HepG2 (cell line): Measurements from ENCODE around the gene PIM1. TPM values are rescaled to one million over a fixed set of nuclear protein-coding genes. Genes with fewer than 3 reads are reported as not detected.

Experiments used
- ATAD3A ChIP-seq: sonication (generic); formaldehyde crosslinking; IDR thresholded peaks from 2 replicates; pipeline ENCODE4 v1.4.0; 2020; ENCODE audit warnings: missing genetic modification reagents
- EZH2 ChIP-seq: conservative IDR thresholded peaks from 2 replicates; pipeline ENCODE4 v1.6.1; 2012; ENCODE audit warnings: mild to moderate bottlenecking, low read depth, low read length, moderate library complexity
- GATAD2A ChIP-seq: IDR thresholded peaks from 2 replicates; pipeline ENCODE4 v1.6.1; 2016
- MAZ ChIP-seq, 2 experiments: sonication (generic) in 1 of 2; formaldehyde crosslinking in 1 of 2; IDR thresholded peaks; 2 replicates each; pipeline versions ENCODE4 v1.5.0 to v1.6.1; 2012 to 2020; ENCODE audit warnings: low read depth in 2 of 2, mild to moderate bottlenecking in 2 of 2, borderline replicate concordance in 1 of 2, improper control_type of control experiment in 1 of 2, low read length in 1 of 2, missing genetic modification reagents in 1 of 2, moderate library complexity in 1 of 2
- MLLT10 ChIP-seq: sonication (generic); formaldehyde crosslinking; IDR thresholded peaks from 2 replicates; pipeline ENCODE4 v1.4.0; 2020; ENCODE audit warnings: missing genetic modification reagents
- NFIC ChIP-seq: IDR thresholded peaks from 2 replicates; pipeline ENCODE4 v1.6.1; 2012; ENCODE audit warnings: mild to moderate bottlenecking, low read length, inconsistent platforms
- NFYB ChIP-seq: sonication (generic); formaldehyde crosslinking; IDR thresholded peaks from 2 replicates; pipeline ENCODE4 v1.4.0; 2020; ENCODE audit warnings: missing genetic modification reagents
- POLR2G ChIP-seq: fragments of 200-400 bp; formaldehyde crosslinking; IDR thresholded peaks from 2 replicates; pipeline ENCODE4 v1.6.1; 2018; ENCODE audit warnings: mild to moderate bottlenecking, low read depth, low read length, moderate library complexity
- SAP130 ChIP-seq: IDR thresholded peaks from 2 replicates; pipeline ENCODE4 v1.6.1; 2016; ENCODE audit warnings: low read depth
- SIN3B ChIP-seq: fragments of 150-350 bp; IDR thresholded peaks from 2 replicates; pipeline ENCODE4 v1.6.1; 2014; ENCODE audit warnings: low read length
- SMAD3 ChIP-seq: sonication (generic); formaldehyde crosslinking; IDR thresholded peaks from 2 replicates; pipeline ENCODE4 v1.4.0; 2020; ENCODE audit warnings: missing genetic modification reagents
- SOX6 ChIP-seq, 2 experiments: fragments of 450-650 bp in 1 of 2; sonication (generic) in 1 of 2; formaldehyde crosslinking in 1 of 2; IDR thresholded peaks; 2 replicates each; pipeline versions ENCODE4 v1.4.0 to v1.6.1; 2017 to 2020; ENCODE audit warnings: antibody characterized with exemption in 1 of 2, mild to moderate bottlenecking in 1 of 2, missing genetic modification reagents in 1 of 2
- YY1 ChIP-seq: IDR thresholded peaks from 2 replicates; pipeline ENCODE4 v1.6.1; 2011; ENCODE audit warnings: low read length, low read depth, moderate library complexity, mild to moderate bottlenecking; ENCODE audit not compliant: insufficient read depth, insufficient replicate concordance
- ZFYVE20 ChIP-seq: sonication (generic); formaldehyde crosslinking; IDR thresholded peaks from 2 replicates; pipeline ENCODE4 v1.8.0; 2023; ENCODE audit warnings: low read depth, mild to moderate bottlenecking, moderate library complexity, missing genetic modification reagents, borderline replicate concordance
- ZNF292 ChIP-seq: sonication (generic); formaldehyde crosslinking; IDR thresholded peaks from 2 replicates; pipeline ENCODE4 v1.8.1; 2022; ENCODE audit warnings: mild to moderate bottlenecking, low read depth, missing genetic modification reagents, borderline replicate concordance
- ZNF589 ChIP-seq: sonication (generic); formaldehyde crosslinking; conservative IDR thresholded peaks from 2 replicates; pipeline ENCODE4 v1.8.0; 2022; ENCODE audit warnings: mild to moderate bottlenecking, moderate library complexity, missing genetic modification reagents
- ZNF772 ChIP-seq: sonication (generic); formaldehyde crosslinking; IDR thresholded peaks from 2 replicates; pipeline ENCODE4 v1.5.0; 2020; ENCODE audit warnings: mild to moderate bottlenecking, missing genetic modification reagents
- ZNF788 ChIP-seq: sonication (generic); formaldehyde crosslinking; IDR thresholded peaks from 2 replicates; pipeline ENCODE4 v1.5.0; 2020; ENCODE audit warnings: mild to moderate bottlenecking, missing genetic modification reagents, borderline replicate concordance
- polyA plus RNA-seq, 8 experiments: library from polyadenylated mRNA; depleted of rRNA in 3 of 8; stranded (reverse) in 7 of 8; unstranded in 1 of 8; fragments of >200 nt; fragmentation: Illumina TruSeq in 4 of 8; extraction: Trizol in 4 of 8; gene quantifications; 2 replicates each; pipeline versions ENCODE4 v1.2.1 to v1.2.3, GENCODE V29; 2011 to 2016; ENCODE audit warnings: low read depth in 4 of 8, missing spikeins in 1 of 8, mixed read lengths in 1 of 8; ENCODE audit not compliant: insufficient read depth in 1 of 8
- total RNA-seq, 5 experiments: library from RNA; depleted of rRNA; stranded (reverse); fragments of >200 nt; fragmentation: Illumina TruSeq; extraction: Trizol; gene quantifications; 2 replicates each; pipeline ENCODE4 v1.2.3, GENCODE V29; 2016; ENCODE audit warnings: low read depth in 1 of 5
- TF ChIP-seq, protein P1 (sequence below): sonication (generic); formaldehyde crosslinking; IDR thresholded peaks from 2 replicates; pipeline ENCODE4 v1.5.0; 2020; ENCODE audit warnings: missing genetic modification reagents
- TF ChIP-seq, protein P2 (sequence below): sonication (generic); formaldehyde crosslinking; IDR thresholded peaks from 2 replicates; pipeline ENCODE4 v1.8.0; 2022; ENCODE audit warnings: missing genetic modification reagents, mild to moderate bottlenecking, moderate library complexity, borderline replicate concordance
- TF ChIP-seq, protein P3 (sequence below): sonication (generic); formaldehyde crosslinking; IDR thresholded peaks from 2 replicates; pipeline ENCODE4 v1.4.0; 2020; ENCODE audit warnings: missing genetic modification reagents

The PIM1 gene
- total and polyA plus RNA-seq, 2 of the 13 experiments (the other 11 are each of a cell fraction or from before 2014, with no cell fraction given) = 29.4 to 117 TPM

DNA sequence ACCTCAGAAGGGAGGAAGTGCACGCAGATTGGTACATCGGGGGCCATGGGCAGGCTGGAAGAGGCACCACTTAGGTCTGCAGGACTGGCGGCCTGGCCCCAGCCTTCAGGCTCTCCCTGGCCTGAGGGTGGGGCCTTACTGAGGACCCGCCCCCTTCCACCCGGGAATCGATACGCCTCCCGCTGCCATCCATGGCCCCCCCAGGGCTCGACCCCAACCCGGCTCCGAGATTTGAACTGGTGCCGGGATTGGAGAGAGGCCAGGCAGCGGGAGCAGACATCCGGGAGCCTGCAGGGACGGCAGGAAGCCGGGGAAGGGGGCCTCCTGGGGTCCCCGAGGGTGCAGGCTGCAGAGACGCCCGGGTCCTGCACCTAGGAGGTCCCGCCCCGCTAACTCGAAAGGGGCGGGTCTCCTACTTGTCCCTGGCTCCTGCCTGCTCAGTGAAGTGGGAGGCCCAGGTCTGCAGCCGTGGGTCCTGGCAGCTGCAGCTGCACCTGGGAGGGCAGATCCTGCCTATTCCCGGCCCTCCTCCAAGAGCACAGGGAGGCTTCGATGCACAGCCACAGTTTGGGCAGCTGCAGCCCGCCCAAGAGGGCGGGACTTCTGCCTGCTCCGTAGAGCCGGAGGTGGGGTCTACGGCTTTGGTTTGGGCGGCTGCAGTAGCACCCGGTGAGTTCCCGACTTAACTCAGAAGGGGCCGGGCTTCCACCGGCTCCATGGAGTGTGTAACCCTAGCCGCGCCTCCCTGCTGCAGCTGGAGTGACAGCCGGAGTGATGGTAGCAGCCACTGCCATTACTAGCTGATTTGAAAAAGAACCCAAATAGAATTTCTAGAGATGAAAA, 52.4 kb downstream of the PIM1 start (continued):
- TF ChIP-seq MLLT10 (no peak), NFIC (no peak), ZNF292 (CRISPR knock-in tag) (peak; percentile 97), SOX6 (IDR thresholded peaks at IDR 0.05) (no peak), SOX6 (CRISPR knock-in tag; IDR thresholded peaks at IDR 0.05) (peak; percentile 47), MAZ (IDR thresholded peaks at IDR 0.05; ENCODE audit: borderline replicate concordance, low read depth, low read length) (peak; percentile 55), MAZ (CRISPR knock-in tag; IDR thresholded peaks at IDR 0.05; ENCODE audit: low read depth) (no peak; the same call in none of the 2 replicates), SAP130 (CRISPR knock-in tag) (peak; percentile 75), ZNF788 (CRISPR knock-in tag) (no peak), GATAD2A (CRISPR knock-in tag) (peak; percentile 63), EZH2 (no peak), ZFYVE20 (no peak), ZNF589 (CRISPR knock-in tag) (no peak), YY1 (no peak), POLR2G (no peak), NFYB (CRISPR knock-in tag) (no peak), SMAD3 (CRISPR knock-in tag) (0 out of 2 replicates have a peak, but pooled peaks have one; percentile 57), ZNF772 (CRISPR knock-in tag) (no peak), ATAD3A (CRISPR knock-in tag) (no peak), SIN3B (0 out of 2 replicates have a peak, but pooled peaks have one; percentile 57)
- TF ChIP-seq, protein P1, sequence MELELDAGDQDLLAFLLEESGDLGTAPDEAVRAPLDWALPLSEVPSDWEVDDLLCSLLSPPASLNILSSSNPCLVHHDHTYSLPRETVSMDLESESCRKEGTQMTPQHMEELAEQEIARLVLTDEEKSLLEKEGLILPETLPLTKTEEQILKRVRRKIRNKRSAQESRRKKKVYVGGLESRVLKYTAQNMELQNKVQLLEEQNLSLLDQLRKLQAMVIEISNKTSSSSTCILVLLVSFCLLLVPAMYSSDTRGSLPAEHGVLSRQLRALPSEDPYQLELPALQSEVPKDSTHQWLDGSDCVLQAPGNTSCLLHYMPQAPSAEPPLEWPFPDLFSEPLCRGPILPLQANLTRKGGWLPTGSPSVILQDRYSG = no peak; the same call in 1 of the 2 replicates
- TF ChIP-seq, protein P2, sequence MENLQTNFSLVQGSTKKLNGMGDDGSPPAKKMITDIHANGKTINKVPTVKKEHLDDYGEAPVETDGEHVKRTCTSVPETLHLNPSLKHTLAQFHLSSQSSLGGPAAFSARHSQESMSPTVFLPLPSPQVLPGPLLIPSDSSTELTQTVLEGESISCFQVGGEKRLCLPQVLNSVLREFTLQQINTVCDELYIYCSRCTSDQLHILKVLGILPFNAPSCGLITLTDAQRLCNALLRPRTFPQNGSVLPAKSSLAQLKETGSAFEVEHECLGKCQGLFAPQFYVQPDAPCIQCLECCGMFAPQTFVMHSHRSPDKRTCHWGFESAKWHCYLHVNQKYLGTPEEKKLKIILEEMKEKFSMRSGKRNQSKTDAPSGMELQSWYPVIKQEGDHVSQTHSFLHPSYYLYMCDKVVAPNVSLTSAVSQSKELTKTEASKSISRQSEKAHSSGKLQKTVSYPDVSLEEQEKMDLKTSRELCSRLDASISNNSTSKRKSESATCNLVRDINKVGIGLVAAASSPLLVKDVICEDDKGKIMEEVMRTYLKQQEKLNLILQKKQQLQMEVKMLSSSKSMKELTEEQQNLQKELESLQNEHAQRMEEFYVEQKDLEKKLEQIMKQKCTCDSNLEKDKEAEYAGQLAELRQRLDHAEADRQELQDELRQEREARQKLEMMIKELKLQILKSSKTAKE (CRISPR knock-in tag) = no peak
- TF ChIP-seq, protein P3, sequence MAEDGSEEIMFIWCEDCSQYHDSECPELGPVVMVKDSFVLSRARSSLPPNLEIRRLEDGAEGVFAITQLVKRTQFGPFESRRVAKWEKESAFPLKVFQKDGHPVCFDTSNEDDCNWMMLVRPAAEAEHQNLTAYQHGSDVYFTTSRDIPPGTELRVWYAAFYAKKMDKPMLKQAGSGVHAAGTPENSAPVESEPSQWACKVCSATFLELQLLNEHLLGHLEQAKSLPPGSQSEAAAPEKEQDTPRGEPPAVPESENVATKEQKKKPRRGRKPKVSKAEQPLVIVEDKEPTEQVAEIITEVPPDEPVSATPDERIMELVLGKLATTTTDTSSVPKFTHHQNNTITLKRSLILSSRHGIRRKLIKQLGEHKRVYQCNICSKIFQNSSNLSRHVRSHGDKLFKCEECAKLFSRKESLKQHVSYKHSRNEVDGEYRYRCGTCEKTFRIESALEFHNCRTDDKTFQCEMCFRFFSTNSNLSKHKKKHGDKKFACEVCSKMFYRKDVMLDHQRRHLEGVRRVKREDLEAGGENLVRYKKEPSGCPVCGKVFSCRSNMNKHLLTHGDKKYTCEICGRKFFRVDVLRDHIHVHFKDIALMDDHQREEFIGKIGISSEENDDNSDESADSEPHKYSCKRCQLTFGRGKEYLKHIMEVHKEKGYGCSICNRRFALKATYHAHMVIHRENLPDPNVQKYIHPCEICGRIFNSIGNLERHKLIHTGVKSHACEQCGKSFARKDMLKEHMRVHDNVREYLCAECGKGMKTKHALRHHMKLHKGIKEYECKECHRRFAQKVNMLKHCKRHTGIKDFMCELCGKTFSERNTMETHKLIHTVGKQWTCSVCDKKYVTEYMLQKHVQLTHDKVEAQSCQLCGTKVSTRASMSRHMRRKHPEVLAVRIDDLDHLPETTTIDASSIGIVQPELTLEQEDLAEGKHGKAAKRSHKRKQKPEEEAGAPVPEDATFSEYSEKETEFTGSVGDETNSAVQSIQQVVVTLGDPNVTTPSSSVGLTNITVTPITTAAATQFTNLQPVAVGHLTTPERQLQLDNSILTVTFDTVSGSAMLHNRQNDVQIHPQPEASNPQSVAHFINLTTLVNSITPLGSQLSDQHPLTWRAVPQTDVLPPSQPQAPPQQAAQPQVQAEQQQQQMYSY (CRISPR knock-in tag) = no peak
